Stimulated activated CD4-positive, alpha-beta T cell treated with anti-CD3 and anti-CD28 coated beads, Interleukin-15, amount 100 ng/mL, for 24 hours (primary cell): ENCODE data around the gene COX4I2.
"Not testable (repeated sequence)": the region's sequence is repeated elsewhere in the genome, so short reads cannot be mapped to it uniquely, and the experiment has no call there.

Experiments used
- DNase-seq: peaks from one replicate; pipeline ENCODE4 v3.0.0-alpha.2; 2020

COX4I2 gene

GRCh38 chr20:31637660-31638059, at the start of gene COX4I2:
COX4I2 (plus strand) TSS chr20:31637912; CDS start chr20:31639018, 1,106 bp downstream.
- no peak for DNase-seq

GRCh38 chr20:31590717-31591225, 46.9 kb upstream of the COX4I2 start:
- no peak for DNase-seq

- DNase-seq = no peak
Observed at GRCh38 chr20:31593221-31594001, 44.3 kb upstream of the COX4I2 start.

- no peak for DNase-seq
Observed at GRCh38 chr20:31594002-31594557, 43.6 kb upstream of the COX4I2 start.

GRCh38 chr20:31594558-31595379, 42.9 kb upstream of the COX4I2 start:
- DNase-seq = no peak

GRCh38 chr20:31595380-31595653, 42.4 kb upstream of the COX4I2 start:
- no peak for DNase-seq

GRCh38 chr20:31595654-31596411, 41.9 kb upstream of the COX4I2 start:
- no peak for DNase-seq

GRCh38 chr20:31596412-31596715, 41.3 kb upstream of the COX4I2 start:
- DNase-seq = not testable (repeated sequence)

GRCh38 chr20:31596831-31597480, 40.8 kb upstream of the COX4I2 start:
- DNase-seq = no peak

GRCh38 chr20:31597481-31597855, 40.2 kb upstream of the COX4I2 start:
- DNase-seq = no peak

GRCh38 chr20:31602431-31602778, 35.3 kb upstream of the COX4I2 start:
- no peak for DNase-seq

GRCh38 chr20:31602779-31603441, 34.8 kb upstream of the COX4I2 start:
- DNase-seq = peak; percentile 66

- peak; percentile 85 for DNase-seq
Observed at GRCh38 chr20:31603822-31604566, 33.7 kb upstream of the COX4I2 start.

GRCh38 chr20:31604567-31605030, 33.1 kb upstream of the COX4I2 start:
- no peak for DNase-seq

GRCh38 chr20:31605031-31605901, 32.4 kb upstream of the COX4I2 start, which contains the start of gene ID1:
ID1 (plus strand) TSS chr20:31605289; CDS start chr20:31605388, 99 bp downstream.
- DNase-seq = peak; percentile 95

GRCh38 chr20:31605902-31606803, 31.6 kb upstream of the COX4I2 start:
- peak; percentile 28 for DNase-seq

- DNase-seq = no peak
Observed at GRCh38 chr20:31606804-31607639, 30.7 kb upstream of the COX4I2 start.

- no peak for DNase-seq
Observed at GRCh38 chr20:31607640-31608250, 30.0 kb upstream of the COX4I2 start.
